ENCODE data around the gene PSORS1C1.
"Not testable (repeated sequence)": the region's sequence is repeated elsewhere in the genome, so short reads cannot be mapped to it uniquely, and the experiment has no call there.

The PSORS1C1 gene

DNA sequence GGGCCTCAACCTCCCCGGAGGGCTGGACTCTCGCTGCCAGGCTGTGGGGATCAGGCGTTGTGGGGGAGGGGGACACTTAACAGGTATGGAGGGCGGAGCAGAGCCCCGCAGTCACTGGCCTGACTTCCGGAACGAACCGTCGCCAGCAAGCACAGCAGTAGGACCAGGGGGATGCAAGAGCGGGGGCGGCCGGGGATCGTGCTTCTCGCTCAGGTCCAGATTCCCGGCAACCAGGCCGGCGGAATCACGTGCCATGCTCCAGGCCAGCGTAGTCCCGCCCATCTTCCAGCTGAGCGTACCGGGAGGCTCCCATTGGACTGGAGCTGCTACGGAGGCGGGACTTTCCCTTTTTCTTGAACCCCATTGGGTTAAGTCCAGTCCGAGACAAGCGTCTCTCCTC is 65.9 kb downstream of the PSORS1C1 start:
- peak; percentile 66 for DNase-seq

DNA sequence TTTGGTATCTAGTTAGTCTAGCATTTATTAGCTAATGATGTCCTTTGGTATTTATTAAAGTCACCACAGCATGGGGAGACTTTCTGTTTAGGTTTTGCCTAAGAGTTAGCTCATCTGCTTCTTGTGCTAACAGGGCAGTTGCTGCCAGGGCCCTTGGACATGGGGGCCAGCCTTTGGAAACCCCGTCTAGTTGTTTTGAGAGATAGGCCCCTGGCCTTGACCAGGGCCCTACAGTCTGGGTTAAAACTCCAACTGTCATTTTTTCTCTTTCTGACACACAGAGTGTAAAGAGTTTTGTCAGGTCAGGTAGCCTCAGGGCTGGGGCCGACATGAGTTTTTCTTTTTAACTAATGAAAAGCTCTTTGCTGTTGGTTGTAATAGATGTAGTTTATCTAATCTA is 68.7 kb downstream of the PSORS1C1 start:
- not testable (repeated sequence) for DNase-seq

DNA sequence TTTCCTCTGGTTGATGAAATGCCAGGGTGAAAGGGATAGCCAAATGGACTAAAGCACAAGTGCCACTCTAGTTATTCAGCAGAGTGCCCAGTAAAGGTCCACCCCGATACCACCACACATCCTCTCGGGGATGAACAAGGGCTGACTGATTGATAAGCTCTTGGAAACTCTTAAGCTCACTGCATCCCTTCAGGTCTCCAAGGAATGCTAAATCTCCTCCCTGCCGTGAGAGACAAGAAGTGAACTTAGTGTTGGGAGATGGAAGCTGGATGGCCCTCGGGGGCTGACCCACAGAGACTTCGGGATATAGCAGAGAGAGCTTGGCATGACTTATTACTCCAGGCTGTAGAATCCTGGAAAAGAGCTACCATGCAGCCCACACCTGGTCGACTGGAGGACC is 69.3 kb downstream of the PSORS1C1 start:
- DNase-seq = not testable (repeated sequence)

DNA sequence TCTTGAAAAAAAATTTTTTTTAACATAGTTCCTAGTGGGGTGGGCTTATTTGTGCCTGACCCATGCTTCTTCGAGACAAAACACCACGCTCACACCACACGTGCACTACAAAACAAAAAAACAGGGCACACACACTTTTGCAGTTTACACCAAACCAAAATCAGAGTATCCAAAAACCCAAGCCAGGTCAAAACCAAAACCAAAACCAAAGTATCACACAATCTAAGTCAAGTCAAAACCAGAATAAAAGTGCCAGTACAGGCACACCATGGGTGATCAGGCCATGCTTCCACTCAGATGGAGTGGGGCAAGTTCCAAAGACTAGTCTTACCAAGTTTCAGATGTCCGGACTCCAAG is 71.1 kb downstream of the PSORS1C1 start:
- DNase-seq = not testable (repeated sequence)

DNA sequence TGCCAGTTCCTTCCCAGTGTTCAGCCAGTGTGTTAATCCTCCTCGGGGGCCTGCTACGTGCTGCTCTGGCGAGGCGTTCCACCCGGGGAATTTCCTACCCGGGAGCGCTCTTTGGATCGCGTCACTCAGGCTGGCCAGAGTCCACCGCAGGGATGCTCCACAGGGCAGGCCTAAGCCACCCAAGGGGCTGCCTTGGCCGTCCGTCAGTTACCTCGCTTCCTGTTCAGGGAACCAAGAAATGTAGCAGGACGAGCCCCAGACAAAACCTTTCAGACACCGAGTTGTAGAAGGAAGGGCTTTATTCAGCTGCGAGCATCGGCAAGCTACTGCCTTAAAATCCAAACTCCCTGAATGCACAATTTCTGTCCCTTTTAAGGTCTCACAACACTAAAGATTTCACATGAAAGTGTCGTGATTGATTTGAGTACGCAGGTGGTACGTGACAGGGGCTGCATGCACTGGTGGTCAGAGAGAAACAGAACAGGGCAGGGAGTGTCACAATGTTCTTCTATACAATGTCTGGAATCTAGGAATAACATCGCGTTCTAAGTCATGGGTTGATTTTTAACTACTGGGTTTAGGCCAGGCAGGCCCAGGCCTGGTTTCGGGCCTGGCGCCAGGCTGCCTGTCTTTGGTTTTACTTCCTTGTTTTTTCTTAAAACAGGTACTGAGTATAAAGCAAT is 71.6 kb downstream of the PSORS1C1 start:
- DNase-seq = no peak

DNA sequence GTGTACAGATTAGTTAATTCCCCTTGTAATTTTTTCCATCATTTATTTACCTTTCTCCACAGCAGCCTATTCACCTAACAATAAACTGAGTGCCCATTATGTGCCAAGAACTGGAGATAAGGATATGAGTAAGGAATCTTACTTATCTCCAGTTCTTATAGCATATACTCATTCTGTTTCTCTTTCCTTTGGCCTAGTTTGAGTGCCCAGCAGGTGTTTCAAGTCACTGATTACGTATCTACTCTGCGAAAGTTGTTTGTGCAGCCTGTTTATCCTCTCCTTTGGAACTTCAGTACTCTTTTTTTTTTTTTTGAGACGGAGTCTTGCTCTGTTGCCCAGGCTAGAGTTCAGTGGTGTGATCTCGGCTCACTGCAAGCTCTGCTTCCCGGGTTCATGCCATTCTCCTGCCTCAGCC is 73.2 kb downstream of the PSORS1C1 start:
- DNase-seq = no peak

DNA sequence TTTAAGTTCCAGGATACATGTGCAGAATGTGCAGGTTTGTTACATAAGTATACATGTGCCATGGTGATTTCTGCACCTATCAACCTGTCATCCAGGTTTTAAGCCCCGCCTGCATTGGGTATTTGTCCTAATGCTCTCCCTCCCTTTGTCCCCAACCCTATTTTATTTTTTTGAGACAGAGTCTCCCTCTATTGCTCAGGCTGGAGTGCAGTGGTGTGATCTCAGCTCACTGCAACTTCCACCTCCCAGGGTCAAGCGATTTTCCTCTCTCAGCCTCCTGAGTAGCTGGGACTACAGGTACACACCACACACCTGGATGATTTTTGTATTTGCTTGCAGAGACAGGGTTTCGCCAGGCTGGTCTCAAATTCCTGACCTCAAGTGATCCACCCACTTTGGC is 74.6 kb downstream of the PSORS1C1 start:
- not testable (repeated sequence) for DNase-seq

All from activated CD8-positive, alpha-beta memory T cell treated with anti-CD3 and anti-CD28 coated beads, Interleukin-2, amount 50 U/mL, for 48 hours (primary cell).